Fibroblast of pulmonary artery (primary cell): ENCODE data around the gene PHF13.

Experiments used
- DNase-seq: peaks from one replicate; pipeline ENCODE4 v3.0.0-alpha.2; 2010; ENCODE audit warnings: low read depth
- H3K4me3 ChIP-seq: replicated peaks from 2 replicates; pipeline ENCODE4 v1.5.1; 2011; ENCODE audit warnings: low read depth, mild to moderate bottlenecking, control low read depth, low read length, moderate library complexity
- CTCF ChIP-seq: IDR thresholded peaks from 2 replicates; pipeline ENCODE4 v1.5.1; 2011; ENCODE audit warnings: mild to moderate bottlenecking, control low read depth, low read length, inconsistent platforms; ENCODE audit errors: missing control alignments

Gene PHF13

GRCh38 chr1:6581561-6582305 lies 31.8 kb upstream of the PHF13 start:
- DNase-seq = no peak
- H3K4me3 ChIP-seq = no peak overlapping the region
- TF ChIP-seq CTCF = no peak

GRCh38 chr1:6582370-6582769 lies 31.2 kb upstream of the PHF13 start:
- H3K4me3 ChIP-seq = no peak overlapping the region
- DNase-seq = no peak
- TF ChIP-seq CTCF = no peak

GRCh38 chr1:6584126-6585080 lies 29.1 kb upstream of the PHF13 start:
- DNase-seq = no peak
- no peak for TF ChIP-seq CTCF
- H3K4me3 ChIP-seq = no peak overlapping the region

- DNase-seq = no peak
- H3K4me3 ChIP-seq = no peak overlapping the region
- TF ChIP-seq CTCF = no peak
Measured at GRCh38 chr1:6585081-6585722, 28.3 kb upstream of the PHF13 start.

- DNase-seq = no peak
- TF ChIP-seq CTCF = no peak
- no peak overlapping the region for H3K4me3 ChIP-seq
Measured at GRCh38 chr1:6585841-6586240, 27.7 kb upstream of the PHF13 start.

GRCh38 chr1:6586404-6586816 lies 27.1 kb upstream of the PHF13 start:
- H3K4me3 ChIP-seq = no peak overlapping the region
- no peak for TF ChIP-seq CTCF
- DNase-seq = no peak
